Measurements from ENCODE around the gene PTPRA. TPM values are rescaled to one million over a fixed set of nuclear protein-coding genes. Genes with fewer than 3 reads are reported as not detected.

PTPRA gene
- total and polyA plus RNA-seq, 4 donors: 8.7 to 24.3 (median 15.7) TPM

- no peak for TF ChIP-seq REST (IDR thresholded peaks at IDR 0.05)
Observed at GRCh38 chr20:3039426-3039825, 166.1 kb downstream of the PTPRA start (continued).

GRCh38 chr20:3040086-3040485 is 166.8 kb downstream of the PTPRA start:
- WGBS: 96% methylated on average over 8 of the region's 8 CpGs
- peaks cover 0 to 22% (median 17%) of the 10 kb centered on the region in 4 donors for H3K36me3 ChIP-seq (ENCODE audit: control insufficient read depth in 4 of 4, insufficient read depth in 3 of 4, low read depth in 1 of 4, low read length in 3 of 4)
- H3K4me3 ChIP-seq (ENCODE audit: low read depth in 1 of 3, low read length in 3 of 3): no peak overlapping the region
- H3K9ac ChIP-seq (ENCODE audit: low read depth in 1 of 2, low read length in 2 of 2): no peak overlapping the region
- DNase-seq (ENCODE audit: low spot score): no peak
- TF ChIP-seq HNF4A (conservative IDR thresholded peaks at IDR 0.05) (no peak), FOXA2 (IDR thresholded peaks at IDR 0.05) (no peak), CTCF (IDR thresholded peaks at IDR 0.05; ENCODE audit: low read depth, low read length, missing input control) (no peak), HNF4G (IDR thresholded peaks at IDR 0.05) (no peak), MAX (IDR thresholded peaks at IDR 0.05) (no peak)
- peaks cover 5 to 35% (median 21%) of the 10 kb centered on the region in 4 donors for H3K4me1 ChIP-seq (ENCODE audit: control insufficient read depth in 4 of 4, insufficient read depth in 4 of 4, low read length in 3 of 4)
- no peak overlapping the region for H3K27ac ChIP-seq (ENCODE audit: low read depth in 1 of 2, low read length in 2 of 2)
- no peaks in the 10 kb centered on the region for H3K27me3 ChIP-seq (ENCODE audit: control insufficient read depth in 4 of 4, insufficient read depth in 4 of 4, low read length in 3 of 4)
- no peaks in the 10 kb centered on the region for H3K9me3 ChIP-seq (ENCODE audit: control insufficient read depth in 4 of 4, low read length in 3 of 4)

GRCh38 chr20:3041854-3042409 is 168.7 kb downstream of the PTPRA start:
- DNase-seq (ENCODE audit: low spot score): no peak
- Histone ChIP-seq H3K4me3 (ENCODE audit: low read depth in 1 of 3, low read length in 3 of 3) (peak overlapping the region; percentile 8 to 47 (median 36)), H3K4me1 (ENCODE audit: control insufficient read depth in 4 of 4, insufficient read depth in 4 of 4, low read length in 3 of 4) (peaks cover 5 to 39% (median 25%) of the 10 kb centered on the region in 4 donors), H3K27ac (ENCODE audit: low read depth in 1 of 2, low read length in 2 of 2) (peak overlapping the region; percentile 74 to 82), H3K9ac (ENCODE audit: low read depth in 1 of 2, low read length in 2 of 2) (peak overlapping the region; percentile 19 to 52), H3K9me3 (ENCODE audit: control insufficient read depth in 4 of 4, low read length in 3 of 4) (no peaks in the 10 kb centered on the region), H3K27me3 (ENCODE audit: control insufficient read depth in 4 of 4, insufficient read depth in 4 of 4, low read length in 3 of 4) (no peaks in the 10 kb centered on the region), H3K36me3 (ENCODE audit: control insufficient read depth in 4 of 4, insufficient read depth in 3 of 4, low read depth in 1 of 4, low read length in 3 of 4) (peaks cover 0 to 11% (median 8%) of the 10 kb centered on the region in 4 donors)
- no peak for TF ChIP-seq ATF3 (IDR thresholded peaks at IDR 0.05)
- no peak for TF ChIP-seq HNF4G (IDR thresholded peaks at IDR 0.05)
- TF ChIP-seq ZBTB33 (IDR thresholded peaks at IDR 0.05): no peak
- TF ChIP-seq GABPA (IDR thresholded peaks at IDR 0.05 in 1 of 2, conservative IDR thresholded peaks at IDR 0.05 in 1 of 2): peak in 1 of 2 donors; percentile 69
- TF ChIP-seq REST (IDR thresholded peaks at IDR 0.05): no peak
- TF ChIP-seq FOXA1 (IDR thresholded peaks at IDR 0.05): peak; percentile 3
- TF ChIP-seq FOXA2 (IDR thresholded peaks at IDR 0.05): peak; percentile 65
- TF ChIP-seq NR2F2 (IDR thresholded peaks at IDR 0.05): no peak
- no peak for TF ChIP-seq YY1 (IDR thresholded peaks at IDR 0.05)
- peak; percentile 51 for TF ChIP-seq TAF1 (conservative IDR thresholded peaks at IDR 0.05)
- TF ChIP-seq SP1 (IDR thresholded peaks at IDR 0.05): no peak
- 26% methylated on average over 10 of the region's 10 CpGs for WGBS
